ENCODE data around the gene TSPAN5.

TSPAN5 gene

DNA sequence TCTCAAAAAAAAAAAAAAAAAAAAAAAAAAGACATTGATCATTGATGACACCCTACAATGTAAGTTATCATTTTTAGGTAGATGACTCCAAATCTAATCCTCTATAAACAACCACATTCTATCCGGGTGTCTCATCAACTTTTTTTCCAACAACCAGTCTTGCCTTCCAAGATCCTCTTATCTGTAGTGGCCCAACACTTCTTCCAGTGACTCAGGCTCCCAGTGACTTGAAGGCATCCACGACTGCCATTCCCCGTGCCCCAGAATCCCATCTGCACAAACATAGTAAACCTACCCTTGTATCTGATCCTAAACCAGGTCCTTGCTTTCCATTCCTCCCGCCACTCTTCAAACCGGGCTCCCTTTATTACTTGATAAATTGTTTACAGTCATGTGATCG is 15.6 kb upstream of the TSPAN5 start:
- DNase-seq (ENCODE audit: low spot score) (no peak), FAIRE-seq (no peak)

DNA sequence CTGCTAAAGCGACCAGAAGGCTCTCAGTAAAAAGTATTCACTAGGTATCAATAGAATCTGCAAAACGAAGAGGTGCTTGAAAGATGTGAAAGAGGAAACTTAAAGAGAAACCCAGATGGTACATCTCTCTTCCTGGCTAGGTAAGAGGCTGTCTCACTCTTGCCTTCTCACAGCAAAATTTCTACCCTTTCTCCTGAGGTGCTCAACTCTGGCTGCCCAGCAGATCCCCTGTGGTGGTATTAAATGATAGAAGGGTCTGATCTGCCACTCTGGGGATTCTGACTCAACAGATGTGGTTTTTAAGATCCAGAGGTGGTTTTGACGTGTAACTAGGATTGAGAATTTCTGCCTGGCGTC is 14.9 kb upstream of the TSPAN5 start:
- no peak for FAIRE-seq
- DNase-seq (ENCODE audit: low spot score), result no peak

DNA sequence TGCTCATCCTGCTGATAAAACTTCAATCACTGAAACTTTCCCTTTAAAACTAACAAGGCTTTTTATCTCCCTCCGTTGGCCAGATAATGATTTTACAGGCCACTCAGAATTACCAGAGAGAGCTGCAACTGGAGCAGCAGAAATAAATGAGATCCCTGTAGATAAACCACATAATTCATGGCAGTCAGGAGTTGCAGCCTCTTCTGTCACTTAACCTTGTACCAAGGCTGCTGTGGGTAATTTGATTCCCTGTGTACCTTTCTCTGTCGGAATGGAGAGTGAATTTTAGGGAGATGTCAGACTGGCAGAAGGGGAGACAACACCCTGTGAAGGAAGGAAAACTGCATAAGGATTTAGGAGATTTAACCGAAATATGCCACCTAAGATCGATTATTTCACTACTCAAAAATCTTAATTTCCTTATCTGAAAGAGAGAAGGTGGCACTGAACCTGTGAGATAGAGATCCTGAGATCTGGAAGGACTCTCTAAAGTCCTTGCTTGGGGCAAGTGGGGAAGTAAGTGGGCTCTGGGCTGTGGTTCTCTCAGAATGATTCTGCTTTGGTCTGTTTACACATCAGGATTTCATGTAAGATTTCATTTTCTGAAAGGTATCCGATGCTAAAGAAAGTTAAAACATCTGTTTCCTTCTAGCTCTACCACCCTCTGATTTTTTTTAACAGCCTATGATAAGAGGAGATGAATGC is 14.3 kb upstream of the TSPAN5 start:
- DNase-seq (ENCODE audit: low spot score), result no peak
- FAIRE-seq, result no peak

DNA sequence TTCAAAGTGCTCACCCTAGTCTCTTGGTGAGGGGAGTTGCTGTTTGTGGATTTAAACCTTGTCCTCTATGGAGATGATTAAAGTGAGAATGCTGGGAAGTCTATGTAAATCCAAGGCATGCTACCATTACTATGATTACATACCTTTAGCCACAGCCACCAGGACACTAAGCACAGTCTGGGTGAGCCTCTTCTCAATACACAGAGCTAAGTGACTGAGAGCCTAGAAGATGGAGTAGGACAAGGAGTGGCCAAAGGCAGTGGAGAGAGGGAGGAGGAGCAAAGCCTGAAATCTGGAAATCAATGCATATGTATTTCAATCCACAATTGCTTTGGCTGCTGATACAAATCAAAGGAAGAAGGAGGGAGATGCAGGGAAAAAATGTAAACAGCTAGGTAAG is 12.7 kb upstream of the TSPAN5 start:
- DNase-seq (ENCODE audit: low spot score) (no peak), FAIRE-seq (no peak)

DNA sequence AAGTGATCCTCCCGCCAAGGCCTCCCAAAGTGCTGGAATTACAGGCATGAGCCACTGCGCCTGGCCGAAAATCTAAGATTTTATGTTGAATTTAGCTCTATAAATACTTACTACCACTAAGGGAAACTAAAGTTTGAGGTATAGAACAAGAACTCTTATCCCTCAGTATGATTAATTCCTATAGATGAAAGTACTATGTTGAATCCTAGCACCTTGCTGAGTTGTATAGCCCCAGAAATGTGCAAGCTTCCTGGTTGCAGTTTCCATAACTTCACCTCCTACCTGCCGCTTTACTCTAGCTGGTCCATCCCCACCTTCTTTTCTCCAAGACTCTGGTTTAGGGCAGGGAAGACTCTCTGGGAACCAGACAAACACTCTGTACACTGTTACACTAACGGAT is 11.8 kb upstream of the TSPAN5 start:
- DNase-seq (ENCODE audit: low spot score), result no peak
- no peak for FAIRE-seq

DNA sequence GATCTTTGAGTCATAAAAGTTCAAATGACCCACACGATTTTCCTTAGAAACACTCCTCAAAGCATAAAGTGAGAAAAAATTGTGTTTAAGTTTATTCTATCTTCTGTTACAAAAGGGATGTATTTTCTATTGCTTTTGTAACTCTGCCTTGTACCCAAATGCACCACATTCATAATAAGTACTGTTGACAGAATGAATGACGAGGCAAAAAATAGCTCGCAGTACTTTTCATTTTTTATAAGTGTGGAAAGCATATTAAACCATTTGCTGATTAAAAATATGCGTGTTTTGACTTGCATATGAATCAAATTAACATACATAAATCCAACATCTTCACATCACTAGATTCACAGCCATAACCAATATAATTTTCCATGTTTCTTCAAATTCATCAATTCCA is 11.2 kb upstream of the TSPAN5 start:
- no peak for FAIRE-seq
- no peak for DNase-seq (ENCODE audit: low spot score)

DNA sequence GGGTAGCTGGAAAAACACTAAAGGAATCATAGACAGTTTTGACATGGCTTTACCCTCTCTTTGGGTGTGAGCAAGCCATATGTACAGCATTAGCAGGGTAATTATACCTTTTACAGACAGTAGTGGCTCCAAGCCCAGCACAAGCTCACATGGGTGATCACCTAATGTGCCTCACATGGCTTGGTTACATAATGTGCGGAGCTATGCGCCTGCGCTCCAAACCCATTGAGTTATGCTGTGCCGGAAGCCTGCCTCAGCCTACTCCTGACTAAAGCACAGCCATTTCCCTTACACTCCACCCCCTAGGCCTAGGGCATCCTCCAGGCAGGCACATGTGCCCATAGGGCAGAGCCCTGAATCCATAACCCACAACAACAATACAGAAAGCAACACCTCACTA is 6.5 kb upstream of the TSPAN5 start:
- DNase-seq (ENCODE audit: low spot score) (no peak), FAIRE-seq (no peak)

DNA sequence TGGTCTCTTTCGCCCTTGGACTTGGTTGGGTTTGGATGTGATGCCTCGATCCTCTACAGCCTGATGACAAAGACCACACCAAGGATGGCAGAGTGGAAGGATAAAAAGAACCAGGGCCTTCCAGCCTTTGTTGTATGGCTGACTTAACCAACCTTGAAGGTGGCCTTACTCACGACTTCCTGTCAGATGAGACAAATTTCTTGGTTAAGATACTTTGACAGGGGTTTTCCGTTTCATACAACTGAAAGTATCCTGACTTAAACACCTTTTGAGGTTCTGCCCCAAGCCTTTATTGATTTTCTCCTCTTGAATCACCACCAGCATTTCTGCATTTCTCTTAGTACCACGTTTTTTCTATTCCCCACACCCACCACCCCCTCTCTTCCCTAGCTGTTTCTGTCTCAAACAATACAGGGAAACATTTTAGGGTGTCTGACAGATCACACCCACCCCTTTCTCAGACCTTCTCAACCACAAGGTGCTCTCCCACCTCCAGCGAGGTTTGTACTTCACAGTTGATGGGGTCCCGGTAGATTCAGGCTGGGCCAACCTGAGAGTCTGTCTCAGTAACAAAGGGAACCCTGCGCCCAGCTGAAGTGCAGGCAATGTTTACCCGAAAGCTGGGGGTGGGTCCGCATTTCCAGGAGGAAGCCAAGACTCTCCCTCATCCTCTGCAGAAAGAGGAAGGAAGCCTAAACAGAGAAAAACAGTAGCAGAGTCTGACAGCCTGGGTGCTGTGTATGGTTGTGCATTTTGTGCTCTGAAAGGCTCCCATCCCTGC is 5.0 kb upstream of the TSPAN5 start:
- FAIRE-seq (no peak), DNase-seq (ENCODE audit: low spot score) (peak; percentile 47)

DNA sequence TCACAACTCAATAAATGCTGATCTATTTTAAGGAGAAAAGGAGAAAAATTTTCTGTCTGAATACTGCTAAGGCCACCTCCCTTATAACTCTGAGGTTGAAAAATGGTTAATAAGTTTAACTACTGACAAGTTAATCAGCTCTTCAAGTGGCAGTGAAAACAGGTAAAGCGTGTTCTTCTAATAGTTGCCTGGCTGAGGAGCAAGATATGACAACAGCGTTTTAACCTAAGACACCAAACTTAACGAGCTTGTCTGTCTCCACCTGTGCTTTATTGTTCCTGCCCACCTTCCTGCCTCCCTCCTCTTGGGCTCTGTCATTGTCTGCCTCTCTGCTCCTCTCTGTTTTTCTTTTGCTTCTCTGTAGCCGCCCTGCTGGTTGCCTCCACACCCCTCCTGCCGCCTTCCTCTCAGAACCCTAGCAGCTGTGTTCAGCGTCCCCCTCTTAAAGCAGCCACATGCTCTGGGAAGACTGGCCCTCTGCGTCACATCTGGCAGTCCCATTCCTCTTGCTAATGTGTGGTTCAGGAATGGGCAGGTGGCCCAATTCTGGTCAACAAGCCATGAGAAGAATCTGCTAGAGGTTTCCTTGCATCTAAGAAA is 4.3 kb upstream of the TSPAN5 start:
- no peak for DNase-seq (ENCODE audit: low spot score)
- FAIRE-seq, result no peak

DNA sequence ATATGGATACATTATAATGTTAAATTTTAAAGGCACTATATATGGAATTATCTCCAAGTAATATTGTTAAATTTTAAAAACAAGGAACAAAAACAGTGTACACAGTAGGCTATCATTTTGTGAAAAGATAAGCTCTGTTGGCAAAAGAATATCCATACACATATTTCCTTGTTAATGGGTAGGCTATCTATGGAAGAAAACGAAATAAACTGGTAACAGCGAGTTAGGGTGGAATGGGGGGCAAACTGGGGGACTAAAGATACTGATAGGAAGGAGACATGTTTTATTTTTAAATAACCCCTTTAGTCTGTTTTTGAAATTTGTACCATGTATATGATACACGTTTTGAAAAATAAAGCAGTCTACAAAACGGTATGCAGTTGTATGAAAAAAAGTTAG is 3.6 kb upstream of the TSPAN5 start:
- no peak for DNase-seq (ENCODE audit: low spot score)
- FAIRE-seq, result no peak

DNA sequence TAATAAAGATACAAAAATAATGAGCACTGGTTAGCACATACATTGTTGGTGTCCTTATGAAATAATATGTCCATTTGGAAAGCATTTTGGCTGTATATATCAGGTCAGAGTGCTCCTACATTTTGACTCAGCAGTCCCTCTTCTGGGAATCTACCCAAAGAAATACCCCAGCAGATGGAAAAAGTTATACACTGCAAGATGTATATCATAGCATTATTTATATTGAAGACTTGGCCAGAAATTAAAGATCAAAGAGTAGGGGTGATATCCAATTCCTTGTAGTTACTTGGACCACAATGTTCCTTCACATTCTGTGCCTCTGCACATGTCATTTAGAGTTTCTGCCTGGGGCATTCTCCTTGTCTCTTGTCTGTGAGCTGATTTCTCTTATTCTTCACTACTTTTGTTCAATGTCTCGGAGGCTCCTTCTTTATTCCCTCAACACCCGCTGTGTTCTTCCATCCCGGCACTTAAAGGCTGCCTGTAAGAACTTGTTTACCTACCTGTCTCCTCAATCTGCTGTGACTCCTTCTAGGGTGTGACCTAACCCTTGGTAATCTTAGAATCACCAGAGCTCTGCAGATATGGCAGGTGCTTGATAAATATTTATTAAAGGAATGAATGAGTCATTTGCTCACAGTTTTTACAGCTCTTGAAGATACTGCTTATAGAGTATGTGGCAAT is 3.1 kb upstream of the TSPAN5 start:
- no peak for DNase-seq (ENCODE audit: low spot score)
- FAIRE-seq, result no peak

DNA sequence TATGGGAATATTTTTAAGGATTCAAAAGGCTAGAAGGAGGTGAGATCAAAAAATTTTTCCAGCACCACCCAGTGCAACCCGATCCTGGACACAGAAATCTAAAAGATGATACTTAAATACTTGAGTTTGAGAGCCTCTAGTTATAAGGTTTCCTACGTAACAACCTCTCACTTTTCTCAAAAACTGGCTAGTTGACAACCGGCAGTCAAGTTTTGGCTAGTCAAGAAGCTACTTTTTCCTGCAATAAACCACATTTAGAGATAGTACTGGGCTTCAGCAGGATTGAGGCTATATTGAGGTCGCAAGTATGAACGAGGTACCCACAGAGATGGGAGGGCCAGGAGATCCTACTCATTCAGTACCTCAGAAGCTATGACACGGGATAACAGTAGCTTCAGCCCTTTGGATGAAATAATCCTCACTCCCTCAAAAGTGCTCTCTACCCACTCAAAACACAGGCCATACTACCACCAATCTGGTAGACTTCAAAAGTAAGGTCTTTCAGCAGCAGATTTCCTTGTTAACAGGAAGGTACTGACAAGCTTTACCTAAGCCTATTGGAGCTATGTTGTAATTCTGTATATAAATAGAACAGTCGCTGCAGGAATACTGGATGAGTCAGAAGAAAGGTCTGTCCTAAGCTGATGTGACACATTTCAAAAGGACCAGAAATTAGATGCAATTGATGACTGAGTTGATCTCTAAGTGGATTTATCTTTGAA is 1.5 kb upstream of the TSPAN5 start:
- DNase-seq (ENCODE audit: low spot score), result peak; percentile 70
- FAIRE-seq, result peak; percentile 37

DNA sequence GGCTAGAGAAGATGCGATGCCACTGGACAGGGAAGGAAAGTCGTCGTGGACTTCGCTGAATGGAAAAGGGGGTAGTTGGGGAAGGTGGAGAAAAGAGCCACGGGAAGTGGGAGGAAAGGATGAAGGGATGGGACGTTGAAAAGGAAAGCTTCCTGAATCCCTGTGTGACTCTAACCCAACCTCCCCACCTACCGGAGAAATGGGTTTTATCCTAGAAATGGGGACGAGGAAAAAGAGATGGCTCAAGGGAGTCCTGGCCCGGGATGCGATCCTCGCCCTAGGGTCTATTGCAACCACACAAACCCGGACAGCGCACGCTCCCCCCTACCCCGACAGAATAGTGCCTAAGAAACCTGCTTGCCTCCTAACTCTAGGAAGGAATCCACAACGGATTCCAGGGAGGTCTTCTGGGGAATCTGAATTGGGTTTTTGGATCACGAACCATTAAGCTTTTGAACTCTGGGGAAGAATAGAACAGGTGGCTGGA is 738 bp upstream of the TSPAN5 start:
- DNase-seq (ENCODE audit: low spot score), result peak; percentile 6
- FAIRE-seq, result no peak

DNA sequence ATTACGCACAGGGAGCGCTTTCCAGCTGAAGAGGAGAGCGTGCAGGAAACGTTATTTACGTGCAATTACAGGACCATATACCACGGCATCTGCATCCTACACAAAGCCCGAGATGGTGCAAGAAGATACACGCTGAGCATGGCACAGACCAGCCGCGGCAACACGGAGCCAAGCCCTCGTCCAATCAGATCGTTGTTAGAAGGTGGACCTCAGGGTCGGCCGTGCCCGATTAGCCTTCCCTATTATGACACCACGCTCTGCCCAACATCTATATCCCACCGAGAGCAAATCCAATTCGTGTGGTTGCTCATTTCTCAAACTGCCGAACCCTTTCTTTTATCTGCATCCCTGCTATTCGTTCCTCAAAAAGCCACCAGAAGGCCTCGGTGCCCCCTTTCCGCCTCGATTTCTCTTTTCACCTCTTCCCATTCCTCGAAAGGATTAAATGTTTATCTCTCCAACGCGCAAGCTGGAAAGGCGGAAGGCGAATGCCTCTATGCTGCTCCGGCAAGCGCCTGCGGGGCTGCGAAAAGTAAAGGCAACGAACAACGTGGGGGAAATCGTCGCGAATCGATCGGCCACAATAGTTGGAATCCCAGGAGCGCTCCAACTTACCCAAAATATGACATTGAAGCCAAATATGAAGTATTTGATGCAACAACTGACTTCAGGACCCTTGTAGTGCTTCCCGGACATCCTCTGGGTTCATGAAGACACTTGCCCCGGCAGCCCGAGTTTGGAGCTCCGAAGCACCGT is 702 bp downstream of the TSPAN5 start:
- FAIRE-seq, result peak; percentile 5
- peak; percentile 50 for DNase-seq (ENCODE audit: low spot score)

DNA sequence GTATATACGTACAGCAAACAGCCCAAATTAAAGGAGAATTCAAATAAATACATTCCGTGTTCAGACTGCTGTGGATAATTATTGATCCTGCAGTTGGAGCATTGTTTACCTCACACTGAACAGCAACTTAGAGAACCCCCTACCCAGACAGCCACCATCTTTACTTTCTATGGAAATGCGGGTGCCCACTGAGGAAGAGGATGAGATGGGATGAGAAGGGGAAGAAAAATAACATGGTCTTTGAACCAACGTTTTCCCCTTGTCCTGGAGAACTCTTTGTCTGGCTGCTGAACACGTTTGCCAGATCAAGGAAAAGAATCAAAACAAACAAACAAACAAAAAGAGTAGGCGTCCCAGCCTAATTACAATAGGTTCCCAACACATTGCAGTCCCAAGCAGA is 1.5 kb downstream of the TSPAN5 start:
- FAIRE-seq (no peak), DNase-seq (ENCODE audit: low spot score) (no peak)

DNA sequence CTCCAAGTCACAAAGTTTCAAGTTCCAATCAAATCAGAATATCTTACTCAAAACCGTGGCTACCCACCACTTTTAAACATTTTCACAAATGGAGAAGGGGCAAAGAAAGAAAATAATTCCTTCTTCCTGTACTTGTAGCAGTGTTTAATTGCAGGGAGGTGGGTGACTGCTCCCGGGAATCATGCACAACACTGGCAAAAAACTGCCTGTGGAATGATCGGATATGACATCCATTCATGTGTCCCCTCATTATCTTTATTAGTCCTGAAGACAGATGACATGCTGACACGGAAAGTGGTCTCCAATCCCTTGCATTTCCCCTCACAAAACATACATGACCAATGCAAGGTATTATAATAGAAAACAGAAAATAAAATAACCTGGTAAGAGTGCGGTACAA is 2.0 kb downstream of the TSPAN5 start:
- FAIRE-seq (no peak), DNase-seq (ENCODE audit: low spot score) (no peak)

DNA sequence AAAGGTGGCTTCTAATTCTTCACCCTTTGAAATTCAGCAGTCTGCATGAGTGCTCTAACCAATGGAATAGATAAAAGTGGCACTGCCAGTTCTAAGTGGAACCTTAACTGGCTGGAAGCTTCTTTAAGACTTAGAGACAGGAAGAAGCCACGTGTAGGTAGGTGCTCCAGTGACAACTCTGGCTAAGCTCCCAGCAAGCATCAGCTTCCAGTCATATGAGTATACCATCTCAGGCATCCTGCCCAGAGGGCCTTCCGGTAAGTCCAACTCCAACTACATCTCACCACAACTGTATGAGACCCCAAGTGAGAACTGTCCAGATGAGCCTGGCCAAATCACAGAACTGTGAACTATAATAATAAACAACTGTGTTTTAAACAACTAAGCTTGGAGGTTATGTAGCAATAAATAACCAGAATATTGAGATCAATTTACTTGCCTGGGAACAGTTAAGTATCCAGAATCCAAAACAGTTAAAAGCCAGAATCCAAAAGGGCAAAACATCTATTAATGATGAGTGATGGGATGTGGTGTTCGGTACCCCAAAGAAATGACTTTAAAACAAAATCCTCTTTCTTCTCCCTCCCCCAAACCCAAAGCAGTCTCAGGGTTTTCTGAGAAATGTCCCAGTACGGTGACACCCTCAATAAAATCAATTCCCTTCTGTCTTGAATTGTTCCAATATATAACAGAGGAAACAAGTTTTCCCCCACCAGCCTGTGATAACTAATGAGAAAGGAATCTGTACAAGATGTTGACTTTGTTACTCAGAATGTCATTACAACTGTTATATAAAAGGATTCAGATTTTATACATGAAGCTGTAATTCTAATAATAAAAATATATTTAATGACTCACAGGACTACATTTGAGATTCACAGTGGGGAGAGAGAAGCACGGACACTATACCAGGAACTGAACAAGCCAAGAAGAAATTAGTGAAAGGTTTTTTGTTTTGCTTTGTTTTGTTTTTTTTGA is 4.2 kb downstream of the TSPAN5 start:
- FAIRE-seq, result peak; percentile 79
- peak; percentile 76 for DNase-seq (ENCODE audit: low spot score)

DNA sequence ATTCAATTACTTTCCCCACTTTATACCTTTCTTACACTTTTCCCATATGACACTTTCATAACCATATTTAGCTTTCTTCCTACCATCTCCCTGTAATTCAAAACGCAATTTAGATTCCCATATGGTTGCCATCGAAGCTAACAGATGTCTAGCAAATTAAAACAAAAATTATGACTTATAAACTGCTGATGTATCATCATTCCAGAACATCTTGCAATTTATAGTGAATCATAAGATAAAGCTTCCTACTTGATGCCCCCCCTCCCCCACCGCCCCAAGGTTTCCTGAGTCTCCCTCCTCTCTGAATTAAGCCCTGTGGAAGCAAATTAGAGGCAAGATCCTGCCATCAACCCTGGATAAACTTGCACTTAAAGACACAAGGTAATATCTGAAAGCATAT is 5.4 kb downstream of the TSPAN5 start:
- DNase-seq (ENCODE audit: low spot score), result no peak
- no peak for FAIRE-seq

DNA sequence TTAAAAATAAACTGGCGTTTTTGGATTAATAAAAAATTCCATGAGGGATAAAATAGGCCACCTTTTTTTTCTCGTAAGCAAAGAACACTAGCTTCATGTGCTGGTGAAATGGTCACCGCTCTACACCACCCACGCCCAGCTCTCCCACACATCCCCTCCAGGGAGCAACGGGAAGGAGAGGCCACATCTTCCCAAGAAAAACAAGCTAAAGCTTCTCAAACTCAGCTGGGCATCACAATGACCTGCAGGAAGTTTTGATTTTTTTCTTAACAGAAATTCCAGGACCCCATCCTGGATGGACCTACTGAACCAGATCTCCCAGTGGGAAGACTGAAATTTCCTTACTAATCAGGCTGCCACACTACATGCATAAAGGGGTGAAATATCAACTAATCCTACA is 9.8 kb downstream of the TSPAN5 start:
- FAIRE-seq (no peak), DNase-seq (ENCODE audit: low spot score) (no peak)

DNA sequence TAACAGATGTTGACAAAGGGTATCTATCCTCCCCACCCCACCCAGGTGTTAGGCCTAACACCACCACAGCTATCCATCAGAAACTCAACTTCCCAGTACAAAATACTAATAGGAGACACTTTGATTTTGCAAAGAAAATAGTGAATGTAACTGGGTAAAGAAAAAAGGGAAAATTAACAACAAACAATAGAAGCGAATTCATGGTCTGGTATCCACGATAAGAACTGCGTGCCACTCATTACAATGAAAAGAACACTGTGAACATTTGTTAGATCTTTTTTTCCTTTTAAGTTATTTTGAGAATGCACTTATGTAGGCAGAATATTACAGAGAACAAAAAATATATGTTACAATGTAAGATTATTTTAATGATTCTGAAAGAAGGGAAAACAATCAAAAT is 12.0 kb downstream of the TSPAN5 start:
- DNase-seq (ENCODE audit: low spot score), result no peak
- no peak for FAIRE-seq
